ENCODE results near the gene ARHGAP21. TPM values are rescaled to one million over a fixed set of nuclear protein-coding genes. Genes with fewer than 3 reads are reported as not detected.

ARHGAP21 gene
- total and polyA plus RNA-seq, 7 donors = 25.2 to 87.8 (median 53.2) TPM

DNA sequence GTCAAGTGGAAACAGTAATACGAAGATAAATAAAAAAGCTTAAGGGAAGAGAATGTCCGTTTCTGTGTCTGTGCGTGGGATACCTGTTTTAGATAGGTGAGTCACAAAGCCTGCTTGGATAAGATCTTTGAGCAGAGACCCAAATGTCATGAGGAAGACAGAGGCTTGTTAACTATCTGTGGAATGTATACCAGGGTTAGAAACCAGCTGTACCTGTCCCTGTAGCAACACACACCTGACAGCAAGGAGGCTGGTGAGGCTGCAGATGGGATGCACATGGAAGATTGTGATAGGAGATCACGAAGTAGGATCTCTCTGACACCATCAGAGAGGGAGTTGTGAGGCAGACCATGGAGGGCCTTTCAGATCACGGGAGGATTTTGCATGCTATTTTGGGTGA, 105.3 kb downstream of the ARHGAP21 start:
- intact Hi-C loops (cut with DNase I) = loop anchor here (5.0 kb wide), 1 partner anchor 464 kb away; no protein-coding TSS in a partner anchor
- Histone ChIP-seq H3K9me3 (no peaks in the 10 kb centered on the region), H3K4me1 (peaks cover 0 to 9% (median under 1%) of the 10 kb centered on the region in 4 donors), H3K36me3 (peaks cover 0 to 28% (median 0%) of the 10 kb centered on the region in 4 donors), H3K27me3 (no peaks in the 10 kb centered on the region), H3K27ac (no peak overlapping the region), H3K4me3 (no peak overlapping the region)
- DNase-seq = no peak
- TF ChIP-seq POLR2AphosphoS5 (IDR thresholded peaks at IDR 0.05) = no peak
- no peak for TF ChIP-seq CTCF (IDR thresholded peaks at IDR 0.05)
- TF ChIP-seq POLR2A (IDR thresholded peaks at IDR 0.05) = no peak
- no peak for TF ChIP-seq EP300 (IDR thresholded peaks at IDR 0.05)
- 78 to 91% methylated on average over 5 of the region's 5 CpGs for WGBS, 2 donors

- Histone ChIP-seq H3K27me3 (no peaks in the 10 kb centered on the region), H3K9me3 (no peaks in the 10 kb centered on the region), H3K27ac (no peak overlapping the region), H3K36me3 (peaks cover 0 to 28% (median 0%) of the 10 kb centered on the region in 4 donors), H3K4me3 (no peak overlapping the region), H3K4me1 (peaks cover 0 to 3% (median 0%) of the 10 kb centered on the region in 4 donors)
- TF ChIP-seq CTCF (IDR thresholded peaks at IDR 0.05) (peak in 3 of 4 experiments; percentile 64 to 88 (median 65)), EP300 (IDR thresholded peaks at IDR 0.05) (no peak)
- intact Hi-C loops (cut with DNase I) = loop anchor here (5.0 kb wide), 1 partner anchor 464 kb away; no protein-coding TSS in a partner anchor
- WGBS, 2 donors = 45 to 61% methylated on average over 7 of the region's 7 CpGs
- peak; percentile 71 for DNase-seq
Observed at GRCh38 chr10:24617771-24618396, 105.8 kb downstream of the ARHGAP21 start.

GRCh38 chr10:24616536-24616935, 107.2 kb downstream of the ARHGAP21 start:
- intact Hi-C loops (cut with DNase I) = loop anchor here (5.0 kb wide), 1 partner anchor 466 kb away; no protein-coding TSS in a partner anchor

GRCh38 chr10:24606021-24606420, 117.7 kb downstream of the ARHGAP21 start:
- Histone ChIP-seq H3K36me3 (peaks cover 5 to 60% (median 14%) of the 10 kb centered on the region in 4 donors), H3K4me1 (no peaks in the 10 kb centered on the region), H3K27me3 (no peaks in the 10 kb centered on the region), H3K27ac (no peak overlapping the region), H3K9me3 (no peaks in the 10 kb centered on the region), H3K4me3 (no peak overlapping the region)
- intact Hi-C loops (cut with DNase I) = no loop called here
- TF ChIP-seq POLR2A (IDR thresholded peaks at IDR 0.05) (no peak), POLR2AphosphoS5 (IDR thresholded peaks at IDR 0.05) (no peak), CTCF (IDR thresholded peaks at IDR 0.05) (no peak), EP300 (IDR thresholded peaks at IDR 0.05) (no peak)
- WGBS, 2 donors = 97 to 100% methylated on average over 1 of the region's 1 CpG
- no peak for DNase-seq

More at GRCh38 chr10:24616536-24616935, 107.2 kb downstream of the ARHGAP21 start:
- Histone ChIP-seq H3K27me3 (no peaks in the 10 kb centered on the region), H3K9me3 (no peaks in the 10 kb centered on the region), H3K4me3 (no peak overlapping the region), H3K4me1 (no peaks in the 10 kb centered on the region), H3K27ac (no peak overlapping the region), H3K36me3 (peaks cover 0 to 28% (median 0%) of the 10 kb centered on the region in 4 donors)
- TF ChIP-seq POLR2A (IDR thresholded peaks at IDR 0.05) = no peak
- no peak for TF ChIP-seq POLR2AphosphoS5 (IDR thresholded peaks at IDR 0.05)
- no peak for TF ChIP-seq CTCF (IDR thresholded peaks at IDR 0.05)
- no peak for TF ChIP-seq EP300 (IDR thresholded peaks at IDR 0.05)
- no peak for DNase-seq
- WGBS, 2 donors = 96% methylated on average over 3 of the region's 3 CpGs

Measured in sigmoid colon (tissue), 7 donors.